Ramos (cell line): ENCODE results near the gene RNF152.

Experiments
- in situ Hi-C: fragments of 300-500 bp; cut with MboI; formaldehyde crosslinking; loops from one replicate; pipeline ENCODE4 v1.14.3; 2022; ENCODE audit warnings: low sequenced_read_pairs; ENCODE audit not compliant: unreplicated experiment

The RNF152 gene

GRCh38 chr18:61766266-61766884 is 126.4 kb downstream of the RNF152 start:
- in situ Hi-C loops, result no loop called here

- in situ Hi-C loops, result no loop called here
Measured at GRCh38 chr18:61765097-61765496, 127.7 kb downstream of the RNF152 start.

- in situ Hi-C loops, result no loop called here
Measured at GRCh38 chr18:61764381-61764780, 128.4 kb downstream of the RNF152 start.

- in situ Hi-C loops, result no loop called here
Measured at GRCh38 chr18:61761875-61762274, 130.9 kb downstream of the RNF152 start.
